GM18867 (cell line): ENCODE measurements around the gene PKD2L1.
"Not testable (repeated sequence)": the region's sequence is repeated elsewhere in the genome, so short reads cannot be mapped to it uniquely, and the experiment has no call there.

Experiments
- ATAC-seq: cut with Tn5 transposase; IDR thresholded peaks from one replicate; pipeline ENCODE4 v1.9.1; 2021; ENCODE audit warnings: mild to moderate bottlenecking, moderate library complexity; ENCODE audit not compliant: unreplicated experiment

PKD2L1 gene

DNA sequence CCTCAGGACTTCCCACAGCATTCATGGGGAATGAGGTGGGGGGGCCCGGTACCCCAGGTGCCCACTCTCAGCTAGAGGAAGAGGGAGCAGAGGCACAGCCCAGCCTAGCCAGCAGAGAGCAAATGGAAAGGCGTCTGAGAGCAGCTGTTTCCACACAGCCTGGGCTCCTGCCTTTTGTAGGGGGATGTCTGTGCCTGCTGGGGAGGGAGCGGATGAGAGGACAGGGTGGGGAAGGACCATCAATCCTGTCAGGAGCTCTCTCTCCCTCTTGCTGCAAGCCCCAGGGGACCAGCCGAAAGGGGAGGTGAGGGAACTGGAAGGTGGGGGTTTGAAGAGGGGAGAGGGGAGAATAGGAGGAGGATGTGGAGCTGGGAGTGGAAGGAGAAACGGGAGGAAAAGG lies at the start of gene PKD2L1:
Gene PKD2L1, minus strand, starts transcription at position 150 of the 400 bp plus-strand sequence. Its CDS starts 125 bp downstream, at position 25.
- ATAC-seq = no peak

DNA sequence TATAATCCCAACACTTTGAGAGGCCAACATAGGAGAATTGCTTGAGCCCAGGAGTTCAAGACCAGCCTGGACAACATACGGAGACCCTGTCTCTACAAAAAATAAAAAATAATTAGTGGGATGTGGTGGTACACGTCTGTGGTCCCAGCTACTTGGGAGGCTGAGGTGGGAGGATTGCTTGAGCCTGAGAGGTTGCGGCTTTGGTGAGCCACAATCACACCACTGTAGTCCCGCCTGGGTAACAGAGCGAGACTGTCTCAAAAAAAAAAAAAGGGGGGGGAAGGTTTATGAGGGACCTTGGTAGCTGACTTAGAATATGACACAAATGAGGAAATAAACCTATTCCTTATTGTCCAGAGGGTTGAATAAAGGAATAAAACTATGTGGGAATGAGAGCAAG lies 47.8 kb upstream of the PKD2L1 start:
- no peak for ATAC-seq

DNA sequence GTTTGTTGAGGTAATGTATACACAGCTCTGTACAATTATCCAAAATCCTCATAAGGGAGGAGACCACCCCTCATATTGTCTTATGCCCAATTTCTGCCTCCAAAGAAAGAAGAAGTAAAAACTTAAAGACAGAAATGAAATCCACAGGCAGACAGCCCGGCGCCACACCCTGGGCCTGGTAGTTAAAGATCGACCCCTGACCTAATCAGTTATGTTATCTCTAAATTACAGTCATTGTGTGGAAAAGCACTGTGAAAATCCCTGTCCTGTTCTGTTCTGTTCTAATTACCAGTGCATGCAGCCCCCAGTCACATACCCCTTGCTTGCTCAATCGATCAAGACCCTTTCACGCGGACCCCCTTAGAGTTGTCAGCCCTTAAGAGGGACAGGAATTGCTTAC lies 46.6 kb upstream of the PKD2L1 start:
- not testable (repeated sequence) for ATAC-seq

DNA sequence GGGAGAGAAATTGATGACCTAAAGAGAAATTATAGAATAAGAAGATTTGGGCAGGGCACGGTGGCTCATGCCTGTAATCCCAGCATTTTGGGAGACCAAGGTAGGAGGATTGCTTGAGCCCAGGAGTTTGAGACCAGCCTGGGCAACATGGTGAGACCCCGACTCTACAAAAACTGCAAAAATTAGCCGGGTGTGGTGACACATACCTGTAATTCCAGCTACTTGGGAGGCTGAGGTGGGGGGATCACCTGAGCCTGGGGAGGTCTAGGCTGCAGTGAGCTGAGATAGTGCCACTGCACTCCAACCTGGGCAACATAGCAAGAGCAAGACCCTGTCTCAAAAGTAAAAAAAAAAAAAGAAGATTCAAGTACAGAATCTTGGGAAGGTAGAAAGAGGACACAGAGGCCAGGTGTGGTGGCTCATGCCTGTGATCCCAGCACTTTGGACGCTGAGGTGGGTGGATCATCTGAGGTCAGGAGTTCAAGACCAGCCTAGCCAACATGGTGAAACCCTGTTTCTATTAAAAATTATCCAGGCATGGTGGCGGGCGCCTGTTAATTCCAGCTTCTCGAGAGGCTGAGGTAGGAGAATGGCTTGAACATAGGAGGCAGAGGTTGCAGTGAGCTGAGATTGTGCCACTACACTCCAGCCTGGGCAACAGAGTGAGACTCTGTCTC lies 44.8 kb upstream of the PKD2L1 start:
- not testable (repeated sequence) for ATAC-seq

DNA sequence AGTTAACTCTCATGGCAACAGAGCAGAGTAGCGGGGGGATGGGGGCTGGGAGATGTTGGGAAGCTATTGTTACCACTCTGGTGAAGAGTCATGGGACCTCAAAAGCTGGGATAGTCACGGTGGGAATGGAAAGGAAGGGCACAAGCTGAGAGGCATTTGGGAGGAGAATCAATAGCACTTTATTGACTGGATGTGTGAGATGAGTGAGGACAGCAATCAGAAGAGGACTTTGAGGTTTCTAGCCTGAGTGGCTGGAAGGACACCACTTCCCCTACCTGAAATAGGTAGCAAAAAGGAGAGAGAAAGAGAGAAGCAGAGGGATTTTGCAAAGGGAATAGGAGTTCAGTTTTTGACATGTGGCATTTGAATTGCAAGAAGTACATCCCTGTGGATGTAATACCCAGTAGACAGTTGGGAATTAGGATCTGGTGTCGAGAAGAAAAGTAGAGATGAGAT lies 44.2 kb upstream of the PKD2L1 start:
- ATAC-seq = no peak

DNA sequence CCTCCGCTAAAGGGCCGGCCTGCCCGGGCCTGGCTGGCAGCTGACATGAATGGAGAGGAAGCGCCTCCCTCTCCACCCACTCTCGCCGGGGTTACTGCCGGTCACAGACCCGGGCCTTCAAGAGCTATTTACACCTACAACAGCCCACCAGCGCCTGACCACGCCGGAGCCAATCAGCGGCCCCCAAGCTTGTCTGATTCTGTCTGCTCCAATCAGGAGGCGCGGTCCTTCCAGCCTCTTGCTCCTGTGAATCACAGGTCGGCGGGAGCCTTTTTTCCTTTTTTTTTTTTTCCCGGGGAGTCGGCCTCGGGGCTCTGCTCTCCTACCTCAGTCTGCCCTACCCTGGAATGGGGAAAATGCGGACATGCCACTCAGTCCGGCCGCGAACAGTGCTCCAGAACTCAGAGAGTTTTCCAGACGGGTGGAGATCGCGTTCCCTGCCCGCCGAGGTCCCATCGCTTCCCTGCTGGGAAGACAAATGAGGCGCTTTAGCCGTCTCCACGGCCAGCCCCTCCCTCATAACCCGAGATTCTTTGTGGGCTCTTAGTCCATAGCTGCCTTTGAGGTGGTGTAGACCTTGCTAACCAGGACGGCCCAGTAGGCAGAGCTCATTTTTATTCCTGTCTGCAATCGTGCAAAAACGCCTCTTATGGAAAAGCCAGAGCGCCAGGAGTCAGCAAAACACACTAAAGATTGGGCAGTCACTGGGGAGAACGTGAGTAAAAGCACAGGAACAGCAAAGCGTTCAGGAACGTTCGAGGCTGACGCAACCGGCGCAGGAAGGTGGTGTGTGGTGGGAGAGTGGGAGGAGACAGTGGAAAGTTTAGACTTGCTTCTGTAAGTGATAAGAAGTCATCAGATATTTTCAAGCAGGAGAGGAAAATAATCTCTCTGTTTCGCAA lies 43.5 kb upstream of the PKD2L1 start:
- peak; percentile 96 for ATAC-seq

DNA sequence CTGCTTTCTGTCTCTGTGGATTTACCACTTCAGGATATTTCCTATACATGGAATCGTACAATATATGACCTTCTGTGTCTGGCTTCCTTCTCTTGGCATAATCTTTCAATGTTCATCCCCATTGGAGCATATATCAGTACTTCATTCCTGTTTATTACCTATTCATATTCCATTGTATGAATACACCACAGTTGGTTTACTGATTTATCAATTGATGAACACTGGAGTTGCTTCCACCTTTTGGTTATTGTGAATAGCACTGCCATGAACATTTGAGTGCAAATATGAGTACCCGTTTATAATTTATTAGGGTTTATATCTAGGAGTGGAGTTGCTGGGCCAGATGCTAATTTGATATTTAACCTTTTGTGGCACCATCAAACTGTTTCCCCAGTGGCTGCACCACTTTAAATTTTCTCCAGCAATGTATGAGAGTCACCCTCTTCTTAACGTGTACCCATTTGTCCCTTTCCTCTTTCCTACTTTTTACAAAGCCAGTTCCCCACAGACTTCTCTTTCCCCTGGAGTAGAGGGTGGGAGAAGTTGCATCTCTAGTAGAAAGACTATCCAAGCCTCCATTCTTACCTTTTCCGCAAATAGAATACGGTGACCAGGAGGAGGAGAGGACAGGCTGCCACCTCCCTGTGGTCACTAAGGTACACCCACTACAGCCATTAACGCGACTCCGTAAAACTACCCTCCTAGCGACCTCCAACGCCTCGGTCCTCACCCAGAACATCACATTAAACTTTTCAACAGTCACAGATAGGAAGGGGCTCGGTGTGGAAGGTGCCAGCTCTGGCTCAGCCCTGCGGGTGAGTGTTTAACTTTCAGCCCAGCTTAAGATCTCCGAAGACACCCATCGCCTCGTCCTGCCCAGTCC lies 42.6 kb upstream of the PKD2L1 start:
- no peak for ATAC-seq

DNA sequence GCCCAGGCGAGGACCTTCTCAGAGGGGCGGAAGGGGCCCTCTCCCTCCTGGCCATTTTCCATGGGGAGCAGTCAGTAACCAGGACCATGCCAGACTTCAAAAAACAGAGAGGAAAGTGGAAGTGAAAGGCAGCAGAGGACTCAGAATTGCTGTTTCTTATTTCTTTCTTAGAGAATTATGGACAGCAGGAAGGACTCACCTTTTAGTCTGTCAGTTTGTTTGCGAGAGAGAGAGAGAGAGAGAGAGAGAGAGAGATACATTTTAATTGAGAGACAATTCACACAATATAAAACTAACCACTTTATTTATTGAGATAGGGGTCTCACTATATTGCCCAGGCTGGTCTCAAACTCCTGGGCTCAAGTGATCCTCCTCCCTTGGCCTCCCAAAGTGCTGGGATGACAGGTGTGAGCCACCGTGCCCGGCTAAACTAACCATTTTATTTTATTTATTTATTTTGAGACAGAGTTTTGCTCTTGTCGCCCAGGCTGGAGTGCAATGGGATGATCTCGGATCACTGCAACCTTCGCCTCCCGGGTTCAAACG lies 41.5 kb upstream of the PKD2L1 start:
- no peak for ATAC-seq

DNA sequence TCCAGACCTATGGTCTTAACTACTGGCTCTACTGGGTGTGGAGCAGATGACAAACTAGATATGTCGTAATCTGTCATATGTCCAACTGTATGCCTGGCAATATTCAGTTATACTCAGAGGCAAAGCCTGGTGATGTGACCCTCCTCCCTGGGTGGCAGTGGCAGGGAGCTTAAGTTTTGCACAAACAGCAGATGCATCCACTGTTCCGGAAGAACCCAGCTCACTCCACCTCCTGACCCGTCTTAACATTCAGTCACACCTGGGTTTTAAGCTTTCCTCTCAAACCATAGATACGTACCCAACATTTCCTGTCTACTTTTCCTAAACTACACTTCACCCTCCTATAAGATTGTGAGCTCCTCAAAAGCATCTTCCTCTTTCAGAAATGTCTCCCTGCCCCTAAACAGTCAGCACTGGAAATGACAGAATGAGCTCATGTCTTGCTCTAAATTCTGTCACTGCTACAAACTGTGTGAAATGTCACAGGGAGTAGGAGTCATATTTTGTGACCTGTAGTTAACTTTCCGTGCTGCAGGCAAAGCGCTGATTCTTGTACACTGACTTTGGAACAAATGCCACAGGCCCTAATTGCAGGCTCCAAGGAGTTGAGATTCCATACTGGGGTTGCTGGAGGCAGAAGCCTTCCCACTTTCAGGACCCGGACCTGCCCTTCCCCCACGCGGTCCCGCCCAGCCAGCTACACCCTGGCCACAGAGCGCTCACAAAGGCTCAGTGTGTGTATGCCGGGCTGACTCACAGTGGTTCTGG lies 40.9 kb upstream of the PKD2L1 start:
- ATAC-seq = no peak

DNA sequence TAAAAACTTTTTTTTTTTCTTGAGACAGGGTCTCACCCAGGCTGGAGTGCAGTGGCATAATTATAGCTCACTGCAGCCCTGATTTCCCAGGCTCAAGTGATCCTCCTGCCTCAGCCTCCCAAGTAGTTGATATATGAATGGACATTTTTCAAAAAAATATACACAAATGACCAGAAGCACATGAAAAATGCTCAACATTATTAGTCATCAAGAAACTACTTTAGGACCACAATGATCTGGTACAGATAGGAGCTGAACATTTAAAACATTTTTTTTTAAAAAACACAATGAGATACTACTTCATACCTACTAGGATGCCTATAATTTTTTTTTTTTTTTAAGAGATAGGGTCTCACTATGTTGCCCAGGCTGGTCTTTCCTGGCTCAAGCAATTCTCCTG lies 38.7 kb upstream of the PKD2L1 start:
- no peak for ATAC-seq

DNA sequence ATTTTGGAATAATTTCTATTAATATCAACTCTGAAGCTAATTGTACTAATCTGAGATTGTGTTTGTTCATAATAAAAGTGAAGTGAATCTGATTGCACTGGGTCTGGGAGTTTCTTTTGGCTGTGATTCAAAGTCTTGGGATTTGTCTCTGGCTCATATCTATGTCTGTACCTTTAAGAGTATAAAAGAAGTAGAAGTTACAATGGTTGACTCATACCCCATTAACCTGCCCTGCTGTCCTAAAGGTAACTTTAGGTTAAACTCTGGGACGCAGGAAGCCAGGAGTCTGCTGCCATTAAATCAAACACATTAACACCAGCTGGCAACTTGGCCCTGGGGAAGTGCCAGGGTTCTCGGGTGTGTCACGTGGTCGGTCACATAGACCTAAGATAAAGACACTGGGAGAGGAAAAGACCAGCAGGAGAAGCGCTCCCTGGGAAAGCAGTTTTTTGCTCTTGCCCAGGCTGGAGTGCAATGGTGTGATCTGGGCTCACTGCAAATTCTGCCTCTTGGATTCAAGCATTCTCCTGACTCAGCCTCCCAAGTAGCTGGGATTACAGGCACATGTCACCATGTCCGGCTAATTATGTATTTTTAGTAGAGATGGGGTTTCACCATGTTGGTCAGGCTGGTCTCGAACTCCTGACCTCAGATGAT lies 34.8 kb upstream of the PKD2L1 start:
- ATAC-seq = no peak

DNA sequence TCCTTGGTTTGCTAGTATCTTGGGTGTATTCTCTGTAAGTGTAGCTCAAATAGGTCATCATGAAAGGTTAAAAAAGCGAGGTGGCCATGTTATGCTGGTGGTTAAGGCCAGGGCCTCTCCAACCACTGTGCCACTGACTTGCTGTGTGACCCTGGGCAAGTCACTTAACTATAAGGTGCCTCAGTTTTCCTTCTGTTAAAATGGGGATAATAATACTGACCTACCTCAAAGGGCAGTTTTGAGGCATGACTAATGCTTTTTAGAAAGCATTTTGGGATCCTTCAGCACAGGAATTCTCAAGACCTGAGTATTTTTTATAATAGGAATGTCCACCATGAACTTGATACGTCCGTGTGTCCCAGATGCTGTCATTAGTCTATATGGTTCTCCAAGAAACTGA lies 34.1 kb upstream of the PKD2L1 start:
- no peak for ATAC-seq

DNA sequence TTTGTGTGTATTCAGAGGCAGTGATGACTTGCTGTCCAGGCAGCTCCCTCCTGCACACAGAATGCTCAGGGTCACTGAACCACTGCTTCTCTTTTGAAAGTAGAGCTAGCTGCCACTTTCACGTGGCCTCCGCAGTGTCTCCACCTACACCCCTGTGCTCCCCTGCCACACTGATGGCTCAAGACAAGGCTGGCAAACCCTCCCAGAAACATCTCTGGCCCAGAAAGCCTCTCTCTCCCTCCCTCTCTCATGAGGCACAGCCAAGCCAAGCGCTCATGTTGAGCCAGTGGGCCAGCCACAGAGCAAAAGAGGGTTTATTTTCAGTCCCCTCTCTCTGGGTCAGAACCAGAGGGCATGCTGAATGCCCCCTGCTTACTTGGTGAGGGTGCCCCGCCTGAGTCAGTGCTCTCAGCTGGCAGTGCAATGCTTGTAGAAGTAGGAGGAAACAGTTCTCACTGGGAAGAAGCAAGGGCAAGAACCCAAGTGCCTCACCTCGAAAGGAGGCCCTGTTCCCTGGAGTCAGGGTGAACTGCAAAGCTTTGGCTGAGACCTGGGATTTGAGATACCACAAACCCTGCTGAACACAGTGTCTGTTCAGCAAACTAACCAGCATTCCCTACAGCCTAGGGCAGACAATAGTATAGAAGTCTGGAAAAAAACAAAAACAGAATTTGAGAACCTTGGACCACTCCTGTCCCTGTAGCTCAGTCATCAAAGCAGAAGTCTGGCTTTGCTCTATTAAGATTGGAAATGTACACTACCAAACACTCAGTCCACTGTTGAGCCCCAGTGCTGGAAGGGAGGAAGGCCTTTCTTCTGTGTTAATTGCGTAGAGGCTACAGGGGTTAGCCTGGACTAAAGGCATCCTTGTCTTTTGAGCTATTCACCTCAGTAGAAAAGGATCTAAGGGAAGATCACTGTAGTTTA lies 32.8 kb upstream of the PKD2L1 start:
- ATAC-seq = no peak

DNA sequence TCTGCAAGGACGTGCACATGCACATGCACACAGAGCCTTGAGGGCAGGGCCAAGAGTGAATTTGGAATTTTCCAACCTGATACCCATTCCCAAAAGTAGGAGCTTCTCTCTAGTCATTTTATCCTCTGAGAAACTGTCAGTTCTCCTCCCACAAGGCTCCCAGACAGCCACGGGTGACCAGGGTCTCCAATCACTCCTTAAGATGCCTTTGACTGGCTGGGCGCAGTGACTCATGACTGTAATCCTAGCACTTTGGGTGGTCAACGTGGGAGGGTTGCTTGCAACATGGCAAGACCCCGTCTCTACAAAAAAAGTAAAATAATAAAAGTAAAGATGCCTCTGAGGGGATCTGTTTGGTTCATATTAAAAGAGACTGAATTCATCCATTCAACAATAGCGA lies 30.2 kb upstream of the PKD2L1 start:
- no peak for ATAC-seq

DNA sequence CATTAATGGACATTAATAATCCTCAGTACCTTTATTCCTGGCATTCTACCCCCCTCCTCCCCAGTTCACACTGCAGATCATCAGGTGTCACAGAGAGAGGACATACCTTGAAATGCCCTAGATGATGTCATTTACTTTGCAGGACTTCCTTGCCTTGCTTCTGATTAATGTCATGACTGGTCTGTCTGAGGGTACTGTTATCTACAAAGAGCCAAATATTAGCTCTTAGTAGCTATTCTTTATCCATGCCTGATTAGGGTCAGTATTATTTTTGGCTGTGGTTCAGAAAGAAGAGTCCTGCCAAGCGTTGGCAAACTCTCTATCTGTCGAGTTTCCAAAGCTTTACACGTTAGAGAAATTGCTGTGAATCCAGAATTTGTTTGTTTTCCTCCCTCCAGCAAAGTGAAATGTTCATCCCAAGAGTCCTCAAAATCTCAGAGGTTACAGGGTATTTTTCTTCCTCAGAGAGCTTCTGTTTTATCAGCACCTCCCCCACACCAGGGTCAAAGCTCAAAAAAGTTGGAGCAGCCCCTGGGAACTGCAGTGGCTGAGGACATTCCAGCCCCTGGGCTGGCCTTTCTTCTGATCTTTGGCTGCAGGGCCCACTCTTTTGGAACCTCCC lies 29.6 kb upstream of the PKD2L1 start:
- no peak for ATAC-seq

DNA sequence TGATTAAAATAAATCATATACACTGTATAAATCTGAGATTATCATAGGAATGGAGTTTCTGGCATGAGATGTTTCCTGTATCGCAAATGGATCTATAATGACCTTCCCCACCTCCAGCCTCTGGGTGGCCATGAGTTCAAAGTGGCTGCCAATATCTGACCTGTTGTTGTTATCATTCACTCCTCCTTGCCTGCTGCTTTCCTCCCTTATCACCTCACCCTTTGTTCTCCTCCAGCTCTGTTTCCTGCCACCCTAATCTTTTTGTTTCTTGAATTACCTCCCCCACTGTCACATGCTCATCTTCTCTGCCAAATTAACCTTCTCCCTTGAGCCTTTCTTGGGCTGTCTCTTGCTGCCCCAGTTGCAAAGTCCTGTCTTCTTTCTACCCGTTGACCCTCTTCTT lies 29.0 kb upstream of the PKD2L1 start:
- ATAC-seq = no peak

DNA sequence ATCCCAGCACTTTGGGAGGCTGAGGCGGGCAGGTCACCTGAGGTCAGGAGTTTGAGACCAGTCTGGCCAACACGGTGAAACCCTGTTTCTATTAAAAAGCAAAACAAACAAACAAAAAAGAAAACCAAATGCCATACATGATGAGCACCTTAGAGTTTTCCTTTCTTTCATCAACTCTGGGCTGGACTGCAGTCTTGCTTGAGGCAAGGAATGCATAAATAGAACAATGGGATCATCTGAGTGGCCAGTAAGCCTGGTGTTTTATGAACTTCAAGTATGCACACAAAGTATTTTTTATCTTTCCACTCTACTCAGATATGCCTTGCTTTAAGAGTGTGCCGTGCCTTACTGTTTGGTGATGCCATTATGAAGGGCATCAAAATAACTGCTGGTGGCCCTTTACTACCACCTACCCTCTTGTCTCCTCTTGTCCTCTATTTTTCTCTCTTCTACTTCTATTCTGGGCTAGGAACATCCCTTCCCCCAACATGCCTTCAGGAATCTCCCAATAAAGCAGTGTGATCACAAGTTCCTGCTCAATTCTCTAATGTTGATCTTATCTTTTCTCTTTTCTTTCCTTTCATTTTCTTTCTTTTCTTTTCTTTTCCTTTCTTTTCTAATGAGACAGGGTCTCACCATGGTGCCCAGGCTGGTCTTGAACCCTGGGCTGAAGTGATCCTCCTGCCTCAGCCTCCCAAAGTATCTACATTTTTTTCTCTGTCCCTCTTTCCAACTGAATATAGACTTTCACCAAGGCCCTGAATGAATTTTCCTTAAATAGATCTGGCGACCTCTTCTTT lies 27.2 kb upstream of the PKD2L1 start:
- no peak for ATAC-seq
